Measurements from ENCODE around the gene CD83. TPM values are rescaled to one million over a fixed set of nuclear protein-coding genes. Genes with fewer than 3 reads are reported as not detected.
"Not testable (repeated sequence)": the region's sequence is repeated elsewhere in the genome, so short reads cannot be mapped to it uniquely, and the experiment has no call there.

Gene CD83, protein sequence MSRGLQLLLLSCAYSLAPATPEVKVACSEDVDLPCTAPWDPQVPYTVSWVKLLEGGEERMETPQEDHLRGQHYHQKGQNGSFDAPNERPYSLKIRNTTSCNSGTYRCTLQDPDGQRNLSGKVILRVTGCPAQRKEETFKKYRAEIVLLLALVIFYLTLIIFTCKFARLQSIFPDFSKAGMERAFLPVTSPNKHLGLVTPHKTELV
- total RNA-seq (2014; rRNA removed; shearing (Covaris generic)): 15.9 and 24.6 TPM in 2 replicates

- H3K27me3 ChIP-seq (replicated peaks): no peaks in the 10 kb centered on the region
- DNase-seq (ENCODE audit: low read depth in 1 of 2, low spot score in 2 of 2): peak; percentile 68
- H3K4me1 ChIP-seq (replicated peaks): peaks cover 6% of the 10 kb centered on the region
- no peaks in the 10 kb centered on the region for H3K36me3 ChIP-seq
- H3K4me3 ChIP-seq: peak within 1 kb of the TSS; percentile 72
- H3K9me3 ChIP-seq (replicated peaks): no peaks in the 10 kb centered on the region
- H3K27ac ChIP-seq: peak within 1 kb of the TSS; percentile 40; the same call in 1 of the 2 replicates
Observed at GRCh38 chr6:14117158-14118090, at the start of gene CD83. Gene CD83 (plus strand): TSS chr6:14117772. CDS start chr6:14117812, 40 bp downstream.

GRCh38 chr6:14068133-14068532 lies 49.4 kb upstream of the CD83 start:
- Histone ChIP-seq H3K36me3 (no peaks in the 10 kb centered on the region), H3K4me1 (replicated peaks) (peaks cover 24% of the 10 kb centered on the region), H3K4me3 (no peak overlapping the region), H3K27ac (peak overlapping the region; percentile 33), H3K27me3 (replicated peaks) (no peaks in the 10 kb centered on the region), H3K9me3 (replicated peaks) (no peaks in the 10 kb centered on the region)
- peak; percentile 55 to 63 for DNase-seq (ENCODE audit: low read depth in 1 of 2, low spot score in 2 of 2)

DNA sequence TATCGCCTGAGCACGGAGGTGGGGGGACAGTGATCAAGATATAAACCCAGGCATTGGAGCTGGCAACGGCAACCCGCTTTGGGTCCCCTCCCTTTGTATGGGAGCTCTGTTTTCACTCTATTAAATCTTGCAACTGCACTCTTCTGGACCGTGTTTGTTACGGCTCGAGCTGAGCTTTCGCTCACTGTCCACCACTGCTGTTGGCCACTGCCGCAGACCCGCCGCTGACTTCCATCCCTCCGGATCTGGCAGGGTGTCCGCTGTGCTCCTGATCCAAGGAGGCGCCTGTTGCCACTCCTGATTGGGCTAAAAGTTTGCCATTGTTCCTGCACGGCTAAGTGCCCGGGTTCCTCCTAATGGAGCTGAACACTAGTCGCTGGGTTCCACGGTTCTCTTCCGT lies 48.9 kb upstream of the CD83 start:
- H3K4me1 ChIP-seq (replicated peaks): peaks cover 24% of the 10 kb centered on the region
- H3K27ac ChIP-seq: no peak overlapping the region

DNA sequence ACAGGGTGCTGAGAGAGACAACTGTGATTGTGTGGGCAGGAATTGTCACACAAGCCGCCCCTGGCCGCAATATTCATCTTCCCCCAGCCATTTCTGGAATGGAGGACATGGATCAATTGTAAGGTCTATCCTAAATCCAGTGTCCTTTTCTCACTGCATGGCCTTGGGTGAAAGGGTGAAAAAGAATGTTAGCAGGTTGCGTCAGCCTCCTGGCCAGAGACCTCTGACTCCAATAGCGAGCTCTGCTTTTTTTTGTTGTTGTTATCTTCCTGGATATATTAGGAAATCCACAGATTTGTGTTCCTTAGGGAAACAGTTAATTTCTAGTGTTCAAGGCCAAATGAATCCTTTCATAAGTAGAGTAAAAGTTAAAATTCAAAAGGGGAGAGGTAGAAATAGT lies 47.1 kb upstream of the CD83 start:
- Histone ChIP-seq H3K4me3 (no peak overlapping the region), H3K27ac (no peak overlapping the region), H3K4me1 (replicated peaks) (peaks cover 30% of the 10 kb centered on the region), H3K36me3 (no peaks in the 10 kb centered on the region), H3K9me3 (replicated peaks) (no peaks in the 10 kb centered on the region), H3K27me3 (replicated peaks) (no peaks in the 10 kb centered on the region)
- DNase-seq (ENCODE audit: low read depth in 1 of 2, low spot score in 2 of 2): no peak

More for the DNA sequence above, 48.9 kb upstream of the CD83 start:
- Histone ChIP-seq H3K9me3 (replicated peaks) (no peaks in the 10 kb centered on the region), H3K4me3 (no peak overlapping the region), H3K36me3 (no peaks in the 10 kb centered on the region), H3K27me3 (replicated peaks) (no peaks in the 10 kb centered on the region)
- no peak for DNase-seq (ENCODE audit: low read depth in 1 of 2, low spot score in 2 of 2)

GRCh38 chr6:14072084-14072483 lies 45.5 kb upstream of the CD83 start:
- H3K27ac ChIP-seq: no peak overlapping the region
- H3K36me3 ChIP-seq: no peaks in the 10 kb centered on the region
- no peak overlapping the region for H3K4me3 ChIP-seq
- no peaks in the 10 kb centered on the region for H3K9me3 ChIP-seq (replicated peaks)
- H3K27me3 ChIP-seq (replicated peaks): no peaks in the 10 kb centered on the region
- peaks cover 26% of the 10 kb centered on the region for H3K4me1 ChIP-seq (replicated peaks)
- DNase-seq (ENCODE audit: low read depth in 1 of 2, low spot score in 2 of 2): peak in 1 of 2 experiments; percentile 10

DNA sequence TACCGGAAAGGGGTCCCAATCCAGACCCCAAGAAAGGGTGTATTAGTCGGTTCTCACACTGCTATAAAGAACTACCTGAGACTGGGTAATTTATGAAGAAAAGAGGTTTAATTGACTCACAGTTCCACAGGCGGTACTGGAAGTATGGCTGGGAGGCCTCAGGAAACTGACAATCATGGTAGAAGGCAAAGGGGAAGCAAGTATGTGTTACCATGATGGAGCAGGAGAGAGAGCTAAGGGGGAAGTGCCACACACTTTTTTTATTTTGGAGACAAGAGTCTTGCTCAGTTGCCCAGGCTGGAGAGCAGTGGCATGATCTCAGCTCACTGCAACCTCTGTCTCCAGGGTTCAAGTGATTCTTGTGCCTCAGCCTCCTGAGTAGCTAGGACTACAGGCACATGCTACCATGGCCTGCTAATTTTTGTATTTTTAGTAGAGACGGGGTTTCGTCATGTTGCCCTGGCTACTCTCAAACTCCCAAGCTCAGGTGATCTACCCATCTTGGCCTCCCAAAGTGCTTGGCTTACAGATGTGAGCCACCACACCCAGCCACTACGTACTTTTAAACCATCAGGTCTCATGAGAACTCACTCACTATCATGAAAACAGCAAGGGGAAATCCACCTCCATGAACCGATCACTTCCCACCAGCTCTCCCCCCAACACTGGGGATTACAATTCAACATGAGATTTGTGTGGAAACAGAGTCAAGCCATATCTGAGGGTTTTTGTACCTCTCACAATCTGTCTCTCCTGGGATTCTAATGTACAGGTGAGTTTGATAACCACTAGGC lies 43.8 kb upstream of the CD83 start:
- not testable (repeated sequence) for H3K27me3 ChIP-seq (replicated peaks); DNase-seq (ENCODE audit: low read depth in 1 of 2, low spot score in 2 of 2); H3K36me3 ChIP-seq; H3K27ac ChIP-seq; H3K4me3 ChIP-seq; H3K9me3 ChIP-seq (replicated peaks)
- H3K4me1 ChIP-seq (replicated peaks): peaks cover 11% of the 10 kb centered on the region

DNA sequence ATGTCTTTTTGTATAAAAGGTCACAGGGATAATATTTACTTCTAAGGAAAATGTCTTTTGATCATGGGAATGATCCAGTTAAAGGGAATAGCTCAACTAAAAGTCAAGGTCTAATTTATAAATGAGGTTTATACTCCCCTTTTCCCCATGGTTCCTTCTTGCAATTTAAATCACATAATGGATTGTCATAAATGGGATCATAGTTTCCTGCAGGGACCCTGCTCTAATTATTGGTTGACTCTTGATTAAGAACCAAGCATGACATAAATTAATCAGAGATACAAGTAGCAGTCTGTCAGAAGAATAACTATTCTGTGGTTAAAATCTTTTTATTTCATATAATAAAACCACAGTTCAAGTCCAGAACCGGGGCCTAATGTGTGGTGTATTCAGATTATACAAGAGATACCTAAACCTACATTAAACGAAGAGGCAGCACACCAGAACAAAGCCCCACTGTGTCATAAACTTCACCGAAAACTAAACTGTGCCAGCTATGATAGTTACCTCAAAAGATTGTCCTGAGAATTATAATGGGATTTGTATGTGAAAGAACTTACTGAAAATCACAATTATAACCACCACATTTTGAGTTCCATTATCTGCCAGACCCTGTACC lies 43.0 kb upstream of the CD83 start:
- no peaks in the 10 kb centered on the region for H3K9me3 ChIP-seq (replicated peaks)
- peak overlapping the region; percentile 4 for H3K27ac ChIP-seq
- H3K27me3 ChIP-seq (replicated peaks): no peaks in the 10 kb centered on the region
- peak overlapping the region; percentile 30 for H3K4me3 ChIP-seq
- no peaks in the 10 kb centered on the region for H3K36me3 ChIP-seq
- DNase-seq (ENCODE audit: low read depth in 1 of 2, low spot score in 2 of 2): no peak
- H3K4me1 ChIP-seq (replicated peaks): 0 out of 2 replicates have a peak, but pooled peaks cover 13% of the 10 kb centered on the region

GRCh38 chr6:14075095-14075503 lies 42.5 kb upstream of the CD83 start:
- Histone ChIP-seq H3K36me3 (no peaks in the 10 kb centered on the region), H3K9me3 (replicated peaks) (no peaks in the 10 kb centered on the region), H3K4me3 (peak overlapping the region; percentile 30), H3K27ac (peak overlapping the region; percentile 4), H3K4me1 (replicated peaks) (0 out of 2 replicates have a peak, but pooled peaks cover 13% of the 10 kb centered on the region), H3K27me3 (replicated peaks) (no peaks in the 10 kb centered on the region)
- DNase-seq (ENCODE audit: low read depth in 1 of 2, low spot score in 2 of 2): peak in 1 of 2 experiments; percentile 55

DNA sequence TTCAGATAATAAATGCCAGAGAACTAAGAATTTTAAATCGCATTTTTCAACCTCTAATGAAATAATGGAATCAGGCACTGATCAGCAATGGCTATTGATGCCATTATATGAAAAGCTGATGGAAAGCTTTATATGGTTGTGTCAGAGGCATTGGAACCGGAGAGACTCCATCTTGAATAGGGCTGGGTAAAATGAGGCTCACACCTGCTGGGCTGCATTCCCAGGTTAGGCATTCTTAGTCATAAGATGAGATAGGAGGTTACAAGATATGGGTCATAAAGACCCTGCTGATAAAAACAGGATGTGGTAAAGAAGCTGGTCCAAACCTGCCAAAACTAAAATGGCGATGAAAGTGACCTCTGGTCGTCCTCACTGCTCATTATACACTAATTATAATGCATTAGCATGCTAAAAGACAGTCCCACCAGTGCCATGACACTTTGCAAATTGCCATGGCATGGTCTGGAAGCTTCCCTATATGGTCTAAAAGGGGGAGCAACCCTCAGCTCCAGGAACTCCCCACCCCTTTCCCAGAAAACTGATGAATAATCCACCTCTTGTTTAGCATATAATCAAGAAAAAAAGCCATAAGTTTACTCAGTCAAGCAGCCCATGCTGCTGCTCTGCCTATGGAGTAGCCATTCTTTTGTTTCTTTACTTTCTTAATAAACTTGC lies 40.2 kb upstream of the CD83 start:
- no peak for DNase-seq (ENCODE audit: low read depth in 1 of 2, low spot score in 2 of 2)
- Histone ChIP-seq H3K4me1 (replicated peaks) (0 out of 2 replicates have a peak, but pooled peaks cover 10% of the 10 kb centered on the region), H3K4me3 (no peak overlapping the region), H3K36me3 (no peaks in the 10 kb centered on the region), H3K27me3 (replicated peaks) (no peaks in the 10 kb centered on the region), H3K9me3 (replicated peaks) (no peaks in the 10 kb centered on the region), H3K27ac (no peak overlapping the region)

GRCh38 chr6:14079433-14079832 lies 38.1 kb upstream of the CD83 start:
- Histone ChIP-seq H3K36me3 (no peaks in the 10 kb centered on the region), H3K27ac (no peak overlapping the region), H3K9me3 (replicated peaks) (no peaks in the 10 kb centered on the region), H3K4me1 (replicated peaks) (0 out of 2 replicates have a peak, but pooled peaks cover 10% of the 10 kb centered on the region), H3K4me3 (no peak overlapping the region), H3K27me3 (replicated peaks) (no peaks in the 10 kb centered on the region)
- peak in 1 of 2 experiments; percentile 7 for DNase-seq (ENCODE audit: low read depth in 1 of 2, low spot score in 2 of 2)

- H3K9me3 ChIP-seq (replicated peaks): no peaks in the 10 kb centered on the region
- 0 out of 2 replicates have a peak, but pooled peaks cover 5% of the 10 kb centered on the region for H3K4me1 ChIP-seq (replicated peaks)
- no peaks in the 10 kb centered on the region for H3K36me3 ChIP-seq
- no peaks in the 10 kb centered on the region for H3K27me3 ChIP-seq (replicated peaks)
- DNase-seq (ENCODE audit: low read depth in 1 of 2, low spot score in 2 of 2): no peak
- no peak overlapping the region for H3K4me3 ChIP-seq
- no peak overlapping the region for H3K27ac ChIP-seq
Observed at GRCh38 chr6:14079971-14080370, 37.6 kb upstream of the CD83 start.

DNA sequence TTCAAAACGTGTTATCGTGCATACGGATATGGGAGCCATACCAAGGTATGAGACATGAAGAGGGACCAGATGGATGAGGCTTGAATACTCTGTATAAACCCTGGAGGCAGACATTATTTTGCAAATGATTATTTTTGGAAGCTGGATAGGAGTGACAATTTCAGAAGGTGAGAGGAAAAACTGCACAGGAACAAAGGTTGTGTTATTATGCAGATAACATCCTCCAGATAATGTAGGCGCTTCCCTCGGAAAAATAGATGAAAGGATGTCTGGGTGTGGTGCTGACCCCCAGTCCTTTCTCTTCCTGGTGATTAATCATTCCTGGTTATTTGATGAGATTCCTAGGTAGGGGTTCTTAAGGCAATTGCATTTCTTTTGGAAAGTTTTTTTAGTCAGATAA lies 36.4 kb upstream of the CD83 start:
- Histone ChIP-seq H3K27ac (no peak overlapping the region), H3K36me3 (no peaks in the 10 kb centered on the region), H3K27me3 (replicated peaks) (no peaks in the 10 kb centered on the region), H3K4me3 (no peak overlapping the region), H3K9me3 (replicated peaks) (no peaks in the 10 kb centered on the region), H3K4me1 (replicated peaks) (0 out of 2 replicates have a peak, but pooled peaks cover 4% of the 10 kb centered on the region)
- DNase-seq (ENCODE audit: low read depth in 1 of 2, low spot score in 2 of 2): no peak

Data from SJSA1 (cell line).